Jurkat, Clone E6-1 (cell line): ENCODE results near the gene LAIR1.
A peak's percentile ranks its signal among the peaks of the same experiment; 100 is the strongest.
"Not testable (repeated sequence)": the region's sequence is repeated elsewhere in the genome, so short reads cannot be mapped to it uniquely, and the experiment has no call there.

Experiments used
- DNase-seq: peaks from one replicate; pipeline ENCODE4 v3.0.0-alpha.2; 2011; ENCODE audit warnings: low read depth, low spot score
- H3K4me3 ChIP-seq: 2 replicates; pipeline ENCODE4 v1.5.1; 2011; ENCODE audit warnings: mild to moderate bottlenecking, low read length, control low read depth, moderate library complexity

LAIR1 gene

GRCh38 chr19:54325194-54325621, 39.5 kb downstream of the LAIR1 start:
- DNase-seq: peak; percentile 66
- H3K4me3 ChIP-seq: no peak overlapping the region

DNA sequence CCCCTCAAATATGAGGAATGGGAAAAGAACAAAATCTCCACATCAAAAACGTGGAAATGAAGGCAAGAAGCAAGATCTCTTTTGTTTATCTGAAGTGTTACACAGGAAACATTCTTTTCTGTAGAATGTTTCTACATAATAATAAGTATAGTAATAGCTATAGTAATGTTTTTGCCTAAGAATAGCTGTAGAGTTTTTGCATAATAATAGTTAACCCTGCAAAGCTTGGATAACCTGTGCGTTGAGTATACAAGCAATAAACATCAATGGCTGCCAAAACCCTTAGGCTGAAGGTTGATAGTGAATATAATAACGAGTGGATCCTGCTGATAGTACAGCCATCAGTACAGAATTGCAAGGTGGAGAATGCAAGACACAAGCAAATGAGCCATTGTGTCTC, 40.7 kb downstream of the LAIR1 start:
- no peak for DNase-seq
- H3K4me3 ChIP-seq: no peak overlapping the region

- not testable (repeated sequence) for H3K4me3 ChIP-seq, DNase-seq
Observed at GRCh38 chr19:54322934-54323333, 41.8 kb downstream of the LAIR1 start.

DNA sequence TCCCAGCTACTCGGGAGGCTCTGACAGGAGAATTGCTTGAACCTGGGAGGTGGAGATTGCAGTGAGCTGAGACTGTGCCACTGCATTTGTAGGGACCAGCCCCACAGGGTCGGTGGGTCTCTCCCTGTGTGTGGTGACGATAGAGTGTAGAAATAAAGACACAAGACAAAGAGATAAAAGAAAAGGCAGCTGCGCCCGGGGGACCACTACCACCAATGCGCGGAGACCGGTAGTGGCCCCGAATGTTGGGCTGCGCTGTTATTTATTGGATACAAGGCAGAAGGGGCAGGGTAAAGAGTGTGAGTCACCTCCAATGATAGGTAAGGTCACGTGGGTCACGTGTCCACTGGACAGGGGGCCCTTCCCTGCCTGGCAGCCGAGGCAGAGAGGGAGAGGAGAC, 42.4 kb downstream of the LAIR1 start:
- DNase-seq, H3K4me3 ChIP-seq: not testable (repeated sequence)

DNA sequence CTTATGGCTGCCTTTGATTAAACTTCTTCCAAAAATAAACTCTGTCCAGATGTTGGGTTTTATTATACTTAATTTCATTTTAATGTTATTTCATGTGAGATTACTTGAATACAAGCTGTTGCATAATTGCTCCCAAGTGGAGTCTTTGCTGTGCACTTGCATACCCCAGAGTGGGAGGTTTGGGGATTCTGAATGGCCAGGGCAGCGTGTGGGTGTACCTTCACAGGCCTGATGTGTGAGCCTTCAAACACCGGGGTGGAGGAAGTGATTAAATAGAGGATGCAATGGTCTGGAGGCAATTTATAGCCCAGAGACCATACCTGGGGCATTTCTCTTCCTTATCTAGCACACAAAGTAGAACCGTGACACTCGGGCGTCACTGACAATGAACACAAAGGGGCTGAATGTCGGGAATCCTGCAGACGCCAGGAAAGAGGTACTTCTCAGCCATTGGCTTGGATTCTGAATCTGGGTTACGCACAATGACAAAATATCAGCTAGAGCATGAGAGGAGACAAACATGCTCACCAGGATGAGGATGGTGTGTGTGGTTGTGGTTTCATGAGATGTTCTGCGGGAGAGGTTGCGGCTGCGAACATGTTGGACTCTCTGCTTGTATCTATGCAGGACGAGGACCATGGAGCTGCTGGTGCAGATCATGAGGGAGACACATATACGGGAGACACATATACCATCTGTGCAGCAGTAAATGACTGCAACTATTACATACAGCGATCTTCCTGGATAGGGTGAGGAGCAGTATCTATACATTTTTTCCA, 44.6 kb downstream of the LAIR1 start:
- H3K4me3 ChIP-seq: no peak overlapping the region
- no peak for DNase-seq

GRCh38 chr19:54319049-54319448, 45.7 kb downstream of the LAIR1 start:
- DNase-seq: no peak
- no peak overlapping the region for H3K4me3 ChIP-seq

DNA sequence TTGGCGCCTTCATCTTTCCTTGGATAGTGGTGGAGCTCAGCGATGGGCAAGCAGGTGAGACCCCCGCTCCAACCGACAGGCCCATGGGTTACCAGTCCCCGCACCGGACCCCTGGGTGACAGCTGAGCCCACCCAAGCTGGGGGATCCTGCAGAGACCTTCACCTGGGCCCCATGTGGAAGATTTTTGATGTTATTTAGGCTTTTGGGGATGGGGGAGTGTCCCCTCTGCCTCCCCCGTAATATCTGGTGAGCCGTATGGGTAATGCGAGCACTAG, 46.8 kb downstream of the LAIR1 start:
- H3K4me3 ChIP-seq: no peak overlapping the region
- no peak for DNase-seq

- no peak overlapping the region for H3K4me3 ChIP-seq
- DNase-seq: no peak
Observed at GRCh38 chr19:54317108-54317964, 47.4 kb downstream of the LAIR1 start.

GRCh38 chr19:54316746-54317107, 48.0 kb downstream of the LAIR1 start:
- H3K4me3 ChIP-seq: no peak overlapping the region
- peak; percentile 67 for DNase-seq

- no peak for DNase-seq
Observed at GRCh38 chr19:54315956-54316355, 48.8 kb downstream of the LAIR1 start.

GRCh38 chr19:54312436-54313377, 52.0 kb downstream of the LAIR1 start, which contains the start of gene LILRA5:
TSS of gene LILRA5 (minus strand) at chr19:54313166. CDS start at chr19:54313019, 147 bp downstream.
- no peak within 1 kb of the TSS for H3K4me3 ChIP-seq
- DNase-seq: no peak

More at GRCh38 chr19:54315956-54316355, 48.8 kb downstream of the LAIR1 start:
- no peak overlapping the region for H3K4me3 ChIP-seq

DNA sequence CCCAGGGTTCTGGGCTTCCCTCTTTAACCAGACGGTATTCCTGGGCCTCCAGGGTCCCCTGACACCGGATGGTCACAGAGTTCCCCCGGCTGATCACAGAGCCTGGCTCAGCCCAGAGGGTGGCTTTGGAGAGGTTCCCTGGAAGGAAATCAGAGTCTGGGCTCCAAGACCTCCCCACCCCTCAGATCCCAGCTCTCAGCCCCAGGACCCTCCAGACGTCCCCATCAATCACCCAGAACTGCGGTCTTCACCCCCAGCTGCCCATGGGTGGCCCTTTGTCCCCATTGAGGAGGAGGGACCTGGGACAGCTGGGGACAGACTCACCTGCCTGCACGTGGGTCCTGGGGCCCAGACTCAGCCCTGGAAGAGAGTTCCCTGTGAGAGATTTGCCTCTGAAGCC, 52.7 kb downstream of the LAIR1 start:
- H3K4me3 ChIP-seq: no peak overlapping the region
- no peak for DNase-seq

DNA sequence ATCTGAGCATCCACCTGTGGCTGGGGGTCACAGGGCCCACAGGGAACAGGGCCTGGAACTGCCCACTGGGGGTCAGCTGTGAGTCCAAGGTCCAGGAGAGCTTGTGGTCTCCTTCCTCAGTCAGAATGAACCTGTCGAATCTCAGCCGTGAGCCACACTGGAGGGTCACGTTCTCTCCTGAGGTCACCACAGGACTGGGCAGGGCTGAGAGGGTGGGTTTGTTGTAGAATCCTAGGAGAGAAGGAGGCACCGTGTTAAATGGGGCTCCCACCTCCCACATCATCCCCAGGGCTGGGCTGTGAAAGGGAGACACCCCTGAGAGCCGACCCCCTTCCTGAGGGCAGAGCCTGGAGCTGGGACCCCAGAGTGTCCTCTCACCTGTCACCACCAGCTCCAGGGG, 53.2 kb downstream of the LAIR1 start:
- H3K4me3 ChIP-seq: no peak overlapping the region
- DNase-seq: no peak

- DNase-seq: no peak
- H3K4me3 ChIP-seq: no peak overlapping the region
Observed at GRCh38 chr19:54310543-54310942, 54.2 kb downstream of the LAIR1 start.

- H3K4me3 ChIP-seq: no peak overlapping the region
- no peak for DNase-seq
Observed at GRCh38 chr19:54309811-54310210, 54.9 kb downstream of the LAIR1 start.

- no peak overlapping the region for H3K4me3 ChIP-seq
- no peak for DNase-seq
Observed at GRCh38 chr19:54307389-54308020, 57.2 kb downstream of the LAIR1 start.

DNA sequence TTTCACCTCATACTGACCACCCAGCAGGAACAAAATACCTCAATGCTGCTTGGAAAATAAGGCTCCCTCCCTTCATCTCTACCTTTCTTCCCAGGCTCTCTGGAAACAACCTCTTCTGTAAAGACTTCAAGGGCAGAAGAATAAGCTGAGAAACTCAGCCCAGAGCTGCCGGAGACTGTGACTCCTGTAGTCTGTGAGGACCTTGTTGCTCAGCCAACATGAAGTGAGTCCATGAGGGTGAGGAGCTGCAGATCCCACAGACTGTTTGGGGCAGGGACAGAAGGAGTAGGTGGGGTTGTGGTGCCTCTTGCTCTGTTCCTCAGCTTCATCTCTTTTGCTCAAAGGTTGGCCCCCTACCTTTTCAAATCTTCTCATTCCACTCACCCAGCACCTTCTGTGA, 59.6 kb downstream of the LAIR1 start:
- no peak overlapping the region for H3K4me3 ChIP-seq
- DNase-seq: no peak

GRCh38 chr19:54302257-54302656, 62.5 kb downstream of the LAIR1 start:
- no peak overlapping the region for H3K4me3 ChIP-seq
- no peak for DNase-seq
